ENCODE measurements around the gene SDR9C7.
"Not testable (repeated sequence)": the region's sequence is repeated elsewhere in the genome, so short reads cannot be mapped to it uniquely, and the experiment has no call there.

Gene SDR9C7

DNA sequence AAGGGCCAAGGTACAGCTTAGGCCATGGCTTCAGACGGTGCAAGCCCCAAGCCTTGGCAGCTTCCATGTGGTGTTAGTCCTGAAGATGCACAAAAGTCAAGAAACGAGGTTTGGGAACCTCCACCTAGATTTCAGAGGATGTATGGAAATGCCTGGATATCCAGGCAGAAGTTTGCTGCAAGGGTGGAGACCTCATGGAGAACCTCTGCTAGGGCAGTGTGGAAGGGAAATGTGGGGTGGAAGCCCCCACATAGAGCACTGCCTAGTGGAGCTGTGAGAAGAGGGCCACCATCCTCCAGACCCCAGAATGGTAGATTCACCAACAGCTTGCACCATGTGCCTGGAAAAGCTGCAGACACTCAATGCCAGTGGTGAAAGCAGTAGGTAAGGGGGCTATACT, 24.8 kb downstream of the SDR9C7 start:
- not testable (repeated sequence) for DNase-seq

- DNase-seq, result no peak
These were observed 26.1 kb downstream of the SDR9C7 start for GRCh38 chr12:56908136-56908535.

DNA sequence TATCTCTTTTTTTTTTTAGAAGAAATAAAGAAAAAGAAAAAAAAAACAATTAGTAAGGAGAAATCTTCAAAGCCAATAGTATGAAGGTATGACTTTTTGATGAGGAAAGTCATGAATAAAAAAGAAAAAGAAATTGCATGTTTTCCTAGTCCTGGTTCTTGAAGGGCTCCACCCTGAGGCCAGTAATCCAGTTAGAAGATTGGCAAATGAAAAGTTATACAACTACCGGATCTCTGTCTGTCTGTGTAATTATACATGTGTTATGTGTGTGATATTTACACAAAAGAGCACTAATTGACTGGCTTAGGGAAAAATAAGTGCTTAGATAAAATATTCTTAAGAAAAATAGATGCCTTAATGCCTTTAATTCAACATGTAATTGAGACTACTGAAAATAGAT, 28.4 kb downstream of the SDR9C7 start:
- no peak for DNase-seq

DNA sequence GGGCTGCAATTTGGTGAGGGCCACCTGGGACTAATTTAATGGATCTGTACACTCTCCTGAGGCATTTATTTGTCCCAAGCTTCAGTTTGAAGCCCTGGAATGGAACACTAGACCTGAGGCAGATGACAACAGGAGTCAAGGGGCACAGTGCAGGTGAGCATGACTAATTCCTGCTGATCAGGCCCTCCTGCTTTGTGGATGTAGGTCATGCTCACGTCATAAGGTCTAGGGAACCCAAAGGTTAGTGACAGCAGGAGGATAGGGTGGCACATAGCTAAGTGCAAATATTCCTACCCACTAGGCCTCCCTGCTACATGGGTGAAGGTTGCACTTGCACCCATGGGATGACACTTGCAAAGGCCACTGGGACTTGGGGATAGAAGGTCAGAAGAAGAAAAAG, 30.8 kb downstream of the SDR9C7 start:
- no peak for DNase-seq

DNA sequence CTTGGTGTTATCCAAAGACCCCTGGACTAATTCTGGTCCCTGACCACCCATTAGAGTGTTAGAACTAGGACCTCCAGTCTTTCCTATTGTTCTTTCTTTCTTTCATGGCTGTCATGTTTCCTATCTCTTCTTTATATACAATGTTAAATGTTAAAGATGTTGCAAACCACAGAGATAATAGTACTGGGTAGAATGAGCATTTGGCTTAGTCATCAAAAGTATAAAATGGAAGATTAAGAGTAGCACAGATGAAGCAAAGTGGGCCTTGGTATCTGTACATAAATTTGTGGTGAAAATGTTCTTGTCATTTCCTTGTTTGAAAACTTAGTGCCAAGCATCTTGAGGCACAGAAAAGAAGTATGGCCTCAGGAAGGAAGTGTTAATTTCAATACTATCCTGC, 32.9 kb downstream of the SDR9C7 start:
- DNase-seq, result not testable (repeated sequence)

DNA sequence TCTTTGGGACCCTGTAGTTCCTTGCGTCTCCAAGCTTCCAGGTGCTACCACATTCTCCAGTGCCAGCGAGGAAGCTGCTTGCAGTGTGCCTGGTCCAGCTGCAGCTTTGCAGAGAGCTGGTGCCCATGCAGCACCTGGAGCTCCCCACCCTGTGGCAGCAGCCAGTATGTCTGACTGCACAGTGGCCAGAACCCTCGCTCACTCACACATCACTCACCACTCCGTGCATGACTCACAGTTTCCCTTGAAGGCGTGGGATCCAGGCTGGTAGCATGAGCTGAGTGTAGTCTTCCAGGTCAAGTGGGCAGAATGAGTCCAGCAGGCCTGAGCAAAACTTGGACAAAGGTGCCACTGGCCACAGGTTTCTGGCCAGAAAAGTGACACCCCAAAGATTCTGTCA, 33.6 kb downstream of the SDR9C7 start:
- DNase-seq, result no peak

- no peak for DNase-seq
These were observed 35.3 kb downstream of the SDR9C7 start for GRCh38 chr12:56898938-56899337.

- DNase-seq, result no peak
These were observed 36.3 kb downstream of the SDR9C7 start for GRCh38 chr12:56897844-56898361.

DNA sequence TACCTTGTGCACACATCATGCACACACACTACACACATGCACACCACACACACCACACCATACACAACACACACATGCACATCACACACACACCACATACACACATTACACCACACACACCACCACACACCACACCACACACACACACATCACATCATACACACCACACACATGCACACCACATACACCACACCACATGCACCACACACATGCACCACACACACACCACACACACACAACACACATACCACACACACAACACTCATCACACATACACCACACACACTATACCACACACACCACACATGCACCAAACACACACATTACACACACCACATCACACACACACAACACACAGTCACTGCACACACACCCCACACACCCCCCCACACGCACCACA, 38.1 kb downstream of the SDR9C7 start:
- no peak for DNase-seq

DNA sequence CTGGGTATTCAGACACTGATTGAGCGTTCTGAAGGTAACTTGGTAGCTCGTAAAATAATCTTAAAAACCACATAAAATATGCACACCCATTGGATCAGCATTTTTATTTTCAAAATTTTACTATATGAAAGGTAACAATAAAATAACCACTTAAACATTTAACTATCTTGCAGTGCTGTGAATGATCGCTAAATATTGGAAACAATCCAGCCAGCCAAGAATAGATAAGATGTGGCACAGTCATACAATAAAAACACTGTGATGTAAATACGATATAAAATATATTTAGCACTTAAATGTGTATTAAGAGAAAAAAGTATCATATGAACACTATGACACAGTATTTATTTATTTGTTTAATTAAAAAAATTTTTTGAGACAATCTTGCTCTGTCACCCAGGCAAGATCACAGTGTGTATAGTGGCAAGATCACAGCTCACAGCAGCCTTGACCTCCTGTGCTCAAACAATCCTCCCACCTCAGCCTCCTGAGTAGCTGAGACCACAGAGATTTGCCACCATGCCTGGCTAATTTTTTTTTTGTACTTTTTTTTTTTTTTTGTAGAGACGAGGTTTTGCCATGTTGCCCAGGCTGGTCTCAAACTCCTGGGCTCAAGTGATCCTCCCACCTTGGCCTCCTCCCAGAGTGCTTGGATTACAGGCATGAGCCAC, 39.4 kb downstream of the SDR9C7 start:
- no peak for DNase-seq

DNA sequence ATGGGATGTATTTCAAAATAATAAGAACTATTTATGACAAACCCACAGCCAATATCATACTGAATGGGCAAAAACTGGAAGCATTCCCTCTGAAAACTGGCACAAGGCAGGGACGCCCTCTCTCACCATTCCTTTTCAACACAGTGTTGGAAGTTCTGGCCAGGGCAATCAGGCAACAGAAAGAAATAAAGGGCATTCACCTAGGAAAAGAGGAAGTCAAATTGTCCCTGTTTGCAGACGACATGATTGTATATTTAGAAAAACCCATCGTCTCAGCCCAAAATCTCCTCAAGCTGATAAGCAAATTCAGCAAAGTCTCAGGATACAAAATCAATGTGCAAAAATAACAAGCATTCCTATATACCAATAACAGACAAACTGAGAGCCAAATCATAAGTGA, 42.3 kb downstream of the SDR9C7 start:
- not testable (repeated sequence) for DNase-seq

DNA sequence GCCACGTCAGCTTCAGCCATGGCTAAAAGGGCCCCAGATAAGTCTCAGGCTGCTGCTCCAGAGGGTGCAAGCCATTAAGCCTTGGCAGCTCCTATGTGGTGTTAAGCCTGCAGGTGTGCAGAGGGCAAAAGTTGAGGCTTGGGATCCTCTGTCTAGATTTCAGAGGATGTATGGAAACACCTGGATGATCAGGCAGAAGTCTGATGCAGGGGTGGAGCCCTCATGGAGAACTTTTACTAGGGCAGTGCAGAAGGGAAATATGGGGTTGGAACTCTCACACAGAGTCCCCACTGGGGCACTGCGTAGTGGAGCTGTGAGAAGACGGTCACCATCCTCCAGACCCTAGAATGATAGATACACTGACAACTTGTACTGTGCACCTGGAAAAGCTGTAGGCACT, 47.9 kb downstream of the SDR9C7 start:
- no peak for DNase-seq

- no peak for DNase-seq
These were observed 48.9 kb downstream of the SDR9C7 start for GRCh38 chr12:56885316-56885715.

DNA sequence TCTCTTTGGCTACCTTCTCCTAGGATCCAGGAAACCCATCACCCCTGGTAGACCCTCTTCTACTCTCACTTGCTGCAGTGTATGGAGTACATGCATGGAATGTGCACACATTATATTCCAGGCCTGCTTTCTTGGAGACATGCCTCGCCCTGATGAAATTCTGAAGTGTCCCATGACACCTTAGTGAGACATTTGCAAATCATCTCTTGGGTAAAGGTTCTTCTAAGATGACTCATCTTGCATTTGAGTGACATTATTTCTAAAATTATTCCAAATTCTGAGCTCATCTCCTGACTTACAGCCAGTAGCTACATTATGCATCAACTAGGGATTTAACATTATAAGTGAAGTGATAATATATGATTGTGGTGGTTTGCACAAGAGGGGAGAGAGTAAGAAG, 49.8 kb downstream of the SDR9C7 start:
- no peak for DNase-seq

DNA sequence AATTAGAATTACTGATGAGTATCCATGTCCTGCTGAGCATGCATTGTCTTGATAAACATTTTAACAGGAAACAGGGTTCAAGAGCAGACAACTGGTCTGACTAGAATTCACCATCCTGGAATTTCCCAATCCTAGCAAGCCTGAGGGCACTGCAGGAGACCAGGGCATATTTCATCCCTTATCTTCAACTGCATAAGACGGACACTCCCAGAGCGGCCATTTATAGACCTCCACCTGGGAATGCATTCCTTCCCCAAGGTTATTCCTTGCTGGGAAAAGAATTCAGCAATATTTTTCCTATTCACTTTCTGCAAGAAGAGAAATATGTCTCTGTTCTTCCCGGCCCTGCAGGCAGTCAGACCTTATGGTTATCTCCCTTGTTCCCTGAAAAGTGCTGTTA, 51.8 kb downstream of the SDR9C7 start:
- not testable (repeated sequence) for DNase-seq

DNA sequence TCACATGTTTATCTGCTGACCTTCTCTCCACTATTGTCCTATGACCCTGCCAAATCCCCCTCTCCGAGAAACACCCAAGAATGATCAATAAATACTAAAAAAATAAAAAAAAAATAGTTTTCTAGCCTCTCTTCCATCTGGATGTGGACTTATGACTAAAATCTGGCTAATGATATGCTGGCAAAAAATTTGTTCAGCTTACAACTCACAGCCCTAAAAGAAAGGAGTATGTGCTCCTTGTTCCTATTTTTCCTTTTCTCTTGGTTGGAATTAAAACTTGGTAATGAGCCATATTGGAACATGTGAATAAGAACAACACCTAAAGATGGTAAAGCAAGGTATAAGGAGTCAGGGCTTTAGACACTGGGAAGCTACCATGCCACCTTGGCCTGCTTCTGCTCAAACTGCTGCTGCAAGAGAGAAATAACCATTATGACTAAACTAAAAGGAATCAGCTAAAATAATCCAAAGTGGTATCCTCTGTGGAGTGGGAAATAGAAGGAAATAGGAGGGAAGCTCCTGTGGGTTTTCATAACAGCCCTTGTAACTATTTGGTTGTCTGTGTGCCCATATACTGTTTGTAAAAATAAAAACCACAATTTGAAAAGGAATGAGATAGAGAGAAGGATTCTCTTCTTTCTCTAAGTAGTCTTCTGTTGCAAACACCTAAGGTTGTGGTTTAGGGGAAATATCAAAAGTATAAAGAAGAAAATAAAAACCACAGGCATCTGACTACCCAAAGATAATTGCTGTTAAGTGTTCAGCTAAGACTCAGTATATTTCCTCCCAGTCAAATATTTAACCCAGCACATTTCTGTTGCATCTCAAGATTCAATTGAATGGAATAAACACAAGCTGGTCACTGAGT, 53.8 kb downstream of the SDR9C7 start:
- no peak for DNase-seq

DNA sequence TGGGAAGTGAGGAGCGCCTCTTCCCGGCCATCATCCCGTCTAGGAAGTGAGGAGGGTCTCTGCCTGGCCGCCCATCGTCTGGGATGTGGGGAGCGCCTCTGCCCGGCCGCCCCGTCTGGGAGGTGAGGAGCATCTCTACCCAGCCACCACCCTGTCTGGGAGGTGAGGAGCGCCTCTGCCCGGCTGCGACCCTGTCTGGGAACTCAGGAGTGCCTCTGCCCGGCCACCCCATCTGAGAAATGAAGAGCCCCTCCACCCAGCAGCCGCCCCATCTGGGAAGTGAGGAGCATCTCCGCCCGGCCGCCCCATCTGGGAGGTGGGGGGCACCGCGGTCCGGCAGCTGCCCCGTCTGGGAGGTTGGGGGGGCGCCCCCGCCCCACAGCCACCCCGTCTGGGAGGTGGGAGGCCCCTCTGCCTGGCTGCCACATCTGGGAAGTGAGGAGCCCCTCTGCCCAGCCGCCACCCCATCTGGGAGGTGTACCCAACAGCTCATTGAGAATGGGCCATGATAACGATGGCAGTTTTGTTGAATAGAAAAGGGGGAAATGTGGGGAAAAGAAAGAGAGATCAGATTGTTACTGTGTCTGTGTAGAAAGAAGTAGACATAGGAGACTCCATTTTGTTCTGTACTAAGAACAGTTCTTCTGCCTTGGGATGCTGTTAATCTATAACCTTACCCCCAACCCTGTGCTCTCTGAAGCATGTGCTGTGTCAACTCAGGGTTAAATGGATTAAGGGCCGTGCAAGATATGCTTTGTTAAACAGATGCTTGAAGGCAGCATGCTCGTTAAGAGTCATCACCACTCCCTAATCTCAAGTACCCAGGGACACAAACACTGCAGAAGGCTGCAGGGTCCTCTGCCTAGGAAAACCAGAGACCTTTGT, 54.7 kb downstream of the SDR9C7 start:
- not testable (repeated sequence) for DNase-seq

DNA sequence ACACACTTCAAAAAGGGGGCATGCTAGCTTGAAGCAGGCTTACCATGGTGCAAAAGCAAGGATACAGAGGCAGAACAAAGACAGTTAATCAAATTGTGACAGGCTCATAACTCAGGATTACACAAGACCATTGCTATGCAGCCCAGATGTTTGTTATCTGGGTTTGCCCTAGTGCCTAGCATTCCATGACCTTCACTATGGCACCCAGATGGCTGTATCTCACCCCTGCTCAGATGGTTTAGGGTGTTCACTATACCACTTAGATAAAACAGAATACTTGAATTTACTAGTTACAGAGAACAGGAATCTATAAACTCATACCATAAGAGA, 56.2 kb downstream of the SDR9C7 start:
- DNase-seq, result no peak

DNA sequence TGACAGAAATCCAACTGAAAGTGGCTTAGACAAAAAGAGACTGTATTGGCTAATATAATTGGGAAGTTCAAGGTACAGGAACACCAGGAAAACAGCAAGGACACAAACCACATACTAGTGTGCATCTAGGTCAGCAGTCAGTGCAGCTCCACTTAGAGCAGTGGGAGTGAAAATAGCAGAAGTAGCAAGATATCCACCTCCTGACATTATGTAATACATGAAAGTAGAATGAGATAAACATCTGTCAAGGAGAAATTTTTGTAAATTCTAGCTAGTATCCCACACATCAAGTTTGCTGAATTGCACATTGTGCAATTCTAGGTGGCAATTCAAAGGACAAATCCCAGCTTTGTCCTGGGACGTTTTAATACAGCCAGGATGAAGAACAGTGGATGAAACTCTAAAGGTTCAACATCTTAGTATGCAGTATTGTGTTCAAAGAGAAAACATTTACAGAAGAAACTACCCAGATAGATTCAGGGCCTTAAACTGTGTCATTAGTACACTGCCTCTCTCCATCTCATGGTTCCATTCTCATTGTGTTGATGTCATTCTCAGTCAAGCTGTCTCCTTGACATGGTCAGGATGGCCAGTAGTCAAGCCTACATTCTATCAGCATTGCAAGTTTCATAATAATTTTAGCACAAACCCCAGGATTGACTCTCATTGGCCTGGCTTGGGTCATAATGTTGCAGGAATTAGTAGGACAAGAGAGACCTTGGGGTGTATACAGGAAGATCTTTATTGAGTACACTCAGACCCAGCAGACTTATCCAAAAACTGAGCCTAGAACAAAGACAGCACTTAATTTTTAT, 56.8 kb downstream of the SDR9C7 start:
- no peak for DNase-seq

DNA sequence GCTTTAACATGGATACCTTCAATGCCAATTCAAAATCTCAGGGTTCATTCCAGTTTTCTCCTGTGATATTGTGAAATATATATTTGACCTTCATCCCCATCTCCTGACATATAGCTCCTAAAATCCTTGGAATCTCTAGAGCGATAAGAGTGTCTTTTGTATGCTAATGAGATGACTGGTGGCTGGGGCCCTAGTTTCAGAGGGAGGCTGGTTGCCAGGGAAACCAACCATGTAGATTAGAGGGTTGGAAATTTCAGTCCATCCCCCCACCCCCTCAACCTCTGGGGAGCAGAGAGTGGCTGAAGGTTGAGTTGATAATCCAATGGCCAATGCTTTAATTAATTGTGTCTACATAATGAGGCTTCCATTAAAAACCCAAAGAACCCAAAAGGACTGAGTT, 59.4 kb downstream of the SDR9C7 start:
- no peak for DNase-seq

- no peak for DNase-seq
These were observed 60.8 kb downstream of the SDR9C7 start for GRCh38 chr12:56873382-56873781.
